BE2C (cell line): ENCODE data around the gene SHBG.
"Not testable (repeated sequence)": the region's sequence is repeated elsewhere in the genome, so short reads cannot be mapped to it uniquely, and the experiment has no call there.

Experiments used
- DNase-seq: peaks from one replicate; pipeline ENCODE4 v3.0.0-alpha.2; 2020
- H3K27me3 ChIP-seq: fragments of 250-450 bp; sonication (Bioruptor Pico); 2 replicates; pipeline ENCODE4 v1.5.1; 2020; ENCODE audit warnings: mild to moderate bottlenecking
- H3K36me3 ChIP-seq: fragments of 250-450 bp; sonication (Bioruptor Pico); 2 replicates; pipeline ENCODE4 v1.5.1; 2020; ENCODE audit warnings: mild to moderate bottlenecking
- H3K4me1 ChIP-seq: fragments of 250-450 bp; sonication (Bioruptor Pico); 2 replicates; pipeline ENCODE4 v1.5.1; 2020
- H3K4me3 ChIP-seq: 2 replicates; pipeline ENCODE4 v1.5.1; 2011; ENCODE audit warnings: low read depth, low read length
- H3K9me3 ChIP-seq: fragments of 250-450 bp; sonication (Bioruptor Pico); 2 replicates; pipeline ENCODE4 v1.5.1; 2020
- CTCF ChIP-seq: IDR thresholded peaks from 2 replicates; pipeline ENCODE4 v1.5.1; 2012; ENCODE audit warnings: mild to moderate bottlenecking, low read depth, low read length

The SHBG gene

GRCh38 chr17:7620835-7621234 is 9.1 kb upstream of the SHBG start:
- H3K4me3 ChIP-seq = no peak overlapping the region
- no peaks in the 10 kb centered on the region for H3K27me3 ChIP-seq
- no peak for DNase-seq
- TF ChIP-seq CTCF = no peak
- H3K9me3 ChIP-seq = no peaks in the 10 kb centered on the region
- no peaks in the 10 kb centered on the region for H3K36me3 ChIP-seq
- H3K4me1 ChIP-seq = no peaks in the 10 kb centered on the region

- no peaks in the 10 kb centered on the region for H3K4me1 ChIP-seq
- no peak for TF ChIP-seq CTCF
- no peaks in the 10 kb centered on the region for H3K9me3 ChIP-seq
- no peaks in the 10 kb centered on the region for H3K36me3 ChIP-seq
- no peak for DNase-seq
- no peaks in the 10 kb centered on the region for H3K27me3 ChIP-seq
- H3K4me3 ChIP-seq = no peak overlapping the region
These were observed 6.3 kb upstream of the SHBG start for GRCh38 chr17:7623661-7624060.

GRCh38 chr17:7625749-7626148 is 4.2 kb upstream of the SHBG start:
- not testable (repeated sequence) for H3K27me3 ChIP-seq, H3K36me3 ChIP-seq, H3K4me1 ChIP-seq, DNase-seq, H3K4me3 ChIP-seq, H3K9me3 ChIP-seq

- H3K36me3 ChIP-seq = no peaks in the 10 kb centered on the region
- H3K27me3 ChIP-seq = no peaks in the 10 kb centered on the region
- DNase-seq = no peak
- H3K4me1 ChIP-seq = no peaks in the 10 kb centered on the region
- H3K4me3 ChIP-seq = no peak overlapping the region
- no peak for TF ChIP-seq CTCF
- no peaks in the 10 kb centered on the region for H3K9me3 ChIP-seq
These were observed 3.6 kb upstream of the SHBG start for GRCh38 chr17:7626307-7626706.

GRCh38 chr17:7626956-7627249 is 3.0 kb upstream of the SHBG start:
- no peak for DNase-seq

GRCh38 chr17:7627250-7628121 is 2.4 kb upstream of the SHBG start, which contains the start of gene SAT2:
TSS of gene SAT2 (minus strand) at chr17:7627821. CDS start at chr17:7627635, 186 bp downstream.
- peak within 1 kb of the TSS; percentile 66 for H3K4me3 ChIP-seq
- H3K4me1 ChIP-seq = no peaks in the 10 kb centered on the region
- TF ChIP-seq CTCF = no peak
- no peaks in the 10 kb centered on the region for H3K9me3 ChIP-seq
- DNase-seq = peak; percentile 89
- H3K36me3 ChIP-seq = no peaks in the 10 kb centered on the region
- no peaks in the 10 kb centered on the region for H3K27me3 ChIP-seq

More at GRCh38 chr17:7626956-7627249, 3.0 kb upstream of the SHBG start:
- Histone ChIP-seq H3K4me3 (peak overlapping the region; percentile 66), H3K27me3 (no peaks in the 10 kb centered on the region), H3K36me3 (no peaks in the 10 kb centered on the region), H3K4me1 (no peaks in the 10 kb centered on the region), H3K9me3 (no peaks in the 10 kb centered on the region)
- TF ChIP-seq CTCF = no peak
